K562 (cell line): ENCODE results near the gene EPB41L4A. TPM values are rescaled to one million over a fixed set of nuclear protein-coding genes. Genes with fewer than 3 reads are reported as not detected.

Experiments used
- CXXC5 ChIP-seq: fragments of 250-450 bp; sonication (Bioruptor Pico); IDR thresholded peaks from 2 replicates; pipeline ENCODE4 v1.8.0; 2022; ENCODE audit warnings: inconsistent platforms, mild to moderate bottlenecking, moderate library complexity
- HNRNPLL ChIP-seq: fragments of 200-400 bp; formaldehyde crosslinking; IDR thresholded peaks from 2 replicates; pipeline ENCODE4 v1.6.1; 2017; ENCODE audit warnings: low read length, low read depth, mild to moderate bottlenecking; ENCODE audit not compliant: poor library complexity, severe bottlenecking
- IRF9 ChIP-seq: fragments of 450-650 bp; IDR thresholded peaks from 2 replicates; pipeline ENCODE4 v1.6.1; 2016; ENCODE audit warnings: missing biosample characterization, missing genetic modification characterization
- KAT8 ChIP-seq: fragments of 450-650 bp; IDR thresholded peaks from 2 replicates; pipeline ENCODE4 v1.6.1; 2016; ENCODE audit warnings: low read depth, mild to moderate bottlenecking
- MTA1 ChIP-seq: fragments of 450-650 bp; IDR thresholded peaks from 2 replicates; pipeline ENCODE4 v1.6.1; 2017; ENCODE audit warnings: borderline replicate concordance
- NCOA4 ChIP-seq: fragments of 450-650 bp; IDR thresholded peaks from 2 replicates; pipeline ENCODE4 v1.6.1; 2018; ENCODE audit warnings: mild to moderate bottlenecking; ENCODE audit not compliant: partially characterized antibody
- NELFE ChIP-seq: IDR thresholded peaks from 2 replicates; pipeline ENCODE4 v1.6.1; 2011; ENCODE audit warnings: mild to moderate bottlenecking; ENCODE audit not compliant: insufficient read depth, insufficient read length
- NFE2L1 ChIP-seq: fragments of 450-650 bp; IDR thresholded peaks from 2 replicates; pipeline ENCODE4 v1.6.1; 2016; ENCODE audit warnings: missing genetic modification characterization, low read depth, mild to moderate bottlenecking, missing compliant biosample characterization, moderate library complexity, borderline replicate concordance
- PHB ChIP-seq: fragments of 250-450 bp; sonication (Bioruptor Pico); IDR thresholded peaks from 2 replicates; pipeline ENCODE4 v1.5.0; 2021
- PML ChIP-seq: IDR thresholded peaks from 2 replicates; pipeline ENCODE4 v1.6.1; 2012; ENCODE audit warnings: low read length, inconsistent platforms
- PYGO2 ChIP-seq: fragments of 450-650 bp; IDR thresholded peaks from 2 replicates; pipeline ENCODE4 v1.6.1; 2016; ENCODE audit warnings: mild to moderate bottlenecking, missing genetic modification characterization, moderate library complexity, missing compliant biosample characterization
- RBFOX2 ChIP-seq: fragments of 200-400 bp; formaldehyde crosslinking; IDR thresholded peaks from 2 replicates; pipeline ENCODE4 v1.6.1; 2017; ENCODE audit warnings: low read depth, mild to moderate bottlenecking, low read length, moderate library complexity
- SREBF1 ChIP-seq: fragments of 150-350 bp; IDR thresholded peaks from 2 replicates; pipeline ENCODE4 v1.6.1; 2014; ENCODE audit warnings: antibody characterized with exemption, low read depth, low read length, borderline replicate concordance
- SRF ChIP-seq, 2 experiments: fragments of 250-450, 450-650 bp in 1 of 2; sonication (Bioruptor Pico) in 1 of 2; sonication (generic) in 1 of 2; formaldehyde crosslinking; IDR thresholded peaks; 2 replicates each; pipeline versions ENCODE4 v1.5.0 to v1.5.1; 2020 to 2022; ENCODE audit warnings: mild to moderate bottlenecking in 1 of 2, missing genetic modification reagents in 1 of 2
- TAF7 ChIP-seq: fragments of 450-650 bp; IDR thresholded peaks from 2 replicates; pipeline ENCODE4 v1.6.1; 2016; ENCODE audit warnings: missing genetic modification characterization, missing compliant biosample characterization
- TCF7L2 ChIP-seq: fragments of 150-350 bp; IDR thresholded peaks from 2 replicates; pipeline ENCODE4 v1.6.1; 2016; ENCODE audit warnings: low read depth, mild to moderate bottlenecking, low read length, moderate library complexity
- YBX1 ChIP-seq: fragments of 450-650 bp; IDR thresholded peaks from 2 replicates; pipeline ENCODE4 v1.7.1; 2016; ENCODE audit warnings: mild to moderate bottlenecking
- ZKSCAN8 ChIP-seq: fragments of 200-800 bp; sonication (Bioruptor generic); IDR thresholded peaks from 2 replicates; pipeline ENCODE4 v1.6.1; 2016; ENCODE audit warnings: missing genetic modification characterization, missing compliant biosample characterization
- polyA plus RNA-seq, 8 experiments: library from polyadenylated mRNA; depleted of rRNA in 4 of 8; stranded (reverse) in 5 of 8; unstranded in 3 of 8; fragments of >200 nt; fragmentation: Nextera tagmentation in 2 of 8; fragmentation: Illumina TruSeq in 1 of 8; extraction: Ambion mirVana in 2 of 8; extraction: Trizol in 1 of 8; gene quantifications; 2 replicates each; pipeline versions ENCODE4 v1.2.1 to v1.2.3, GENCODE V29; 2011 to 2014; ENCODE audit warnings: inconsistent platforms in 1 of 8, missing spikeins in 1 of 8
- total RNA-seq, 7 experiments: library from RNA; depleted of rRNA in 6 of 7; stranded (reverse); fragments of >200 nt in 6 of 7; fragmentation: Illumina TruSeq in 2 of 7; extraction: Trizol in 2 of 7; gene quantifications; 2 replicates each; pipeline versions ENCODE4 v1.2.1 to v1.2.3, GENCODE V29; 2011 to 2021; ENCODE audit warnings: low replicate concordance in 1 of 7
- TF ChIP-seq, protein P1 (sequence below): fragments of 250-450 bp; sonication (Bioruptor Pico); IDR thresholded peaks from 2 replicates; pipeline ENCODE4 v1.4.0; 2020; ENCODE audit warnings: mild to moderate bottlenecking, moderate library complexity
- TF ChIP-seq, protein P2 (sequence below), 2 experiments: fragments of 200-800 bp in 1 of 2; sonication (Bioruptor generic) in 1 of 2; sonication (generic) in 1 of 2; formaldehyde crosslinking in 1 of 2; IDR thresholded peaks in 1 of 2; conservative IDR thresholded peaks in 1 of 2; 2 replicates each; pipeline versions ENCODE4 v1.5.0 to v1.6.1; 2016 to 2020; ENCODE audit warnings: missing compliant biosample characterization in 1 of 2, missing genetic modification characterization in 1 of 2, missing genetic modification reagents in 1 of 2
- TF ChIP-seq, protein P3 (sequence below): fragments of 450-650 bp; formaldehyde crosslinking; IDR thresholded peaks from 2 replicates; pipeline ENCODE4 v1.4.0; 2020; ENCODE audit warnings: mild to moderate bottlenecking

The EPB41L4A gene
- total and polyA plus RNA-seq, 9 of the 15 experiments (the other 6 are each of a cell fraction or from before 2014, with no cell fraction given) = 0.04 to 0.35 (median 0.12) TPM; not detected in 3

- TF ChIP-seq PYGO2 (tag) (no peak), SRF (CRISPR knock-in tag; IDR thresholded peaks at IDR 0.05) (no peak; a peak in 1 of 4 replicates), NCOA4 (no peak), TCF7L2 (peak; percentile 100), PHB (CRISPR knock-in tag) (peak; percentile 62; the same call in 1 of the 2 replicates), RBFOX2 (peak; percentile 100), NELFE (no peak), PML (peak; percentile 92), TAF7 (peak; percentile 91), CXXC5 (peak; percentile 67), ZKSCAN8 (CRISPR knock-in tag) (no peak), HNRNPLL (no peak), IRF9 (tag) (no peak), MTA1 (0 out of 2 replicates have a peak, but pooled peaks have one; percentile 19), SREBF1 (peak; percentile 99), NFE2L1 (tag) (no peak), KAT8 (no peak), YBX1 (no peak)
- TF ChIP-seq, protein P1, sequence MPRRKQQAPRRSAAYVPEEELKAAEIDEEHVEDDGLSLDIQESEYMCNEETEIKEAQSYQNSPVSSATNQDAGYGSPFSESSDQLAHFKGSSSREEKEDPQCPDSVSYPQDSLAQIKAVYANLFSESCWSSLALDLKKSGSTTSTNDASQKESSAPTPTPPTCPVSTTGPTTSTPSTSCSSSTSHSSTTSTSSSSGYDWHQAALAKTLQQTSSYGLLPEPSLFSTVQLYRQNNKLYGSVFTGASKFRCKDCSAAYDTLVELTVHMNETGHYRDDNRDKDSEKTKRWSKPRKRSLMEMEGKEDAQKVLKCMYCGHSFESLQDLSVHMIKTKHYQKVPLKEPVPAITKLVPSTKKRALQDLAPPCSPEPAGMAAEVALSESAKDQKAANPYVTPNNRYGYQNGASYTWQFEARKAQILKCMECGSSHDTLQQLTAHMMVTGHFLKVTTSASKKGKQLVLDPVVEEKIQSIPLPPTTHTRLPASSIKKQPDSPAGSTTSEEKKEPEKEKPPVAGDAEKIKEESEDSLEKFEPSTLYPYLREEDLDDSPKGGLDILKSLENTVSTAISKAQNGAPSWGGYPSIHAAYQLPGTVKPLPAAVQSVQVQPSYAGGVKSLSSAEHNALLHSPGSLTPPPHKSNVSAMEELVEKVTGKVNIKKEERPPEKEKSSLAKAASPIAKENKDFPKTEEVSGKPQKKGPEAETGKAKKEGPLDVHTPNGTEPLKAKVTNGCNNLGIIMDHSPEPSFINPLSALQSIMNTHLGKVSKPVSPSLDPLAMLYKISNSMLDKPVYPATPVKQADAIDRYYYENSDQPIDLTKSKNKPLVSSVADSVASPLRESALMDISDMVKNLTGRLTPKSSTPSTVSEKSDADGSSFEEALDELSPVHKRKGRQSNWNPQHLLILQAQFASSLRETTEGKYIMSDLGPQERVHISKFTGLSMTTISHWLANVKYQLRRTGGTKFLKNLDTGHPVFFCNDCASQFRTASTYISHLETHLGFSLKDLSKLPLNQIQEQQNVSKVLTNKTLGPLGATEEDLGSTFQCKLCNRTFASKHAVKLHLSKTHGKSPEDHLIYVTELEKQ = no peak
- TF ChIP-seq, protein P2, sequence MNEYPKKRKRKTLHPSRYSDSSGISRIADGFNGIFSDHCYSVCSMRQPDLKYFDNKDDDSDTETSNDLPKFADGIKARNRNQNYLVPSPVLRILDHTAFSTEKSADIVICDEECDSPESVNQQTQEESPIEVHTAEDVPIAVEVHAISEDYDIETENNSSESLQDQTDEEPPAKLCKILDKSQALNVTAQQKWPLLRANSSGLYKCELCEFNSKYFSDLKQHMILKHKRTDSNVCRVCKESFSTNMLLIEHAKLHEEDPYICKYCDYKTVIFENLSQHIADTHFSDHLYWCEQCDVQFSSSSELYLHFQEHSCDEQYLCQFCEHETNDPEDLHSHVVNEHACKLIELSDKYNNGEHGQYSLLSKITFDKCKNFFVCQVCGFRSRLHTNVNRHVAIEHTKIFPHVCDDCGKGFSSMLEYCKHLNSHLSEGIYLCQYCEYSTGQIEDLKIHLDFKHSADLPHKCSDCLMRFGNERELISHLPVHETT (CRISPR knock-in tag; conservative IDR thresholded peaks at IDR 0.05 in 1 of 2, IDR thresholded peaks at IDR 0.05 in 1 of 2) = no peak
- TF ChIP-seq, protein P3, sequence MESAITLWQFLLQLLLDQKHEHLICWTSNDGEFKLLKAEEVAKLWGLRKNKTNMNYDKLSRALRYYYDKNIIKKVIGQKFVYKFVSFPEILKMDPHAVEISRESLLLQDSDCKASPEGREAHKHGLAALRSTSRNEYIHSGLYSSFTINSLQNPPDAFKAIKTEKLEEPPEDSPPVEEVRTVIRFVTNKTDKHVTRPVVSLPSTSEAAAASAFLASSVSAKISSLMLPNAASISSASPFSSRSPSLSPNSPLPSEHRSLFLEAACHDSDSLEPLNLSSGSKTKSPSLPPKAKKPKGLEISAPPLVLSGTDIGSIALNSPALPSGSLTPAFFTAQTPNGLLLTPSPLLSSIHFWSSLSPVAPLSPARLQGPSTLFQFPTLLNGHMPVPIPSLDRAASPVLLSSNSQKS = no peak
Measured at GRCh38 chr5:112160652-112161391, 258.3 kb downstream of the EPB41L4A start (continued).
